Measurements from ENCODE around the gene TNRC18. TPM values are rescaled to one million over a fixed set of nuclear protein-coding genes. Genes with fewer than 3 reads are reported as not detected.
A peak's percentile ranks its signal among the peaks of the same experiment; 100 is the strongest.

Gene TNRC18
- total and polyA plus RNA-seq, 4 donors: 2.3 to 37.1 (median 20.4) TPM

GRCh38 chr7:5408777-5409176 is 14.9 kb downstream of the TNRC18 start:
- WGBS: 80% methylated on average over 4 of the region's 4 CpGs
- Histone ChIP-seq H3K27ac (ENCODE audit: low read depth in 1 of 2, low read length in 2 of 2) (no peak overlapping the region), H3K9ac (ENCODE audit: low read depth in 1 of 2, low read length in 2 of 2) (no peak overlapping the region), H3K36me3 (ENCODE audit: control insufficient read depth in 4 of 4, insufficient read depth in 3 of 4, low read depth in 1 of 4, low read length in 3 of 4) (peaks cover 0 to 3% (median 0%) of the 10 kb centered on the region in 4 donors), H3K27me3 (ENCODE audit: control insufficient read depth in 4 of 4, insufficient read depth in 4 of 4, low read length in 3 of 4) (no peaks in the 10 kb centered on the region), H3K4me1 (ENCODE audit: control insufficient read depth in 4 of 4, insufficient read depth in 4 of 4, low read length in 3 of 4) (peaks cover 0 to 9% (median 4%) of the 10 kb centered on the region in 4 donors), H3K9me3 (ENCODE audit: control insufficient read depth in 4 of 4, low read length in 3 of 4) (no peaks in the 10 kb centered on the region), H3K4me3 (ENCODE audit: low read depth in 1 of 3, low read length in 3 of 3) (no peak overlapping the region)
- TF ChIP-seq REST (IDR thresholded peaks at IDR 0.05) (peak; percentile 50), FOXA2 (IDR thresholded peaks at IDR 0.05) (no peak)
- no peak for DNase-seq (ENCODE audit: low spot score)

- H3K36me3 ChIP-seq (ENCODE audit: control insufficient read depth in 4 of 4, insufficient read depth in 3 of 4, low read depth in 1 of 4, low read length in 3 of 4): peaks cover 0 to 3% (median 2%) of the 10 kb centered on the region in 4 donors
- H3K27ac ChIP-seq (ENCODE audit: low read depth in 1 of 2, low read length in 2 of 2): peak overlapping the region in 1 of 2 donors; percentile 12
- H3K27me3 ChIP-seq (ENCODE audit: control insufficient read depth in 4 of 4, insufficient read depth in 4 of 4, low read length in 3 of 4): no peaks in the 10 kb centered on the region
- no peak for DNase-seq (ENCODE audit: low spot score)
- no peaks in the 10 kb centered on the region for H3K9me3 ChIP-seq (ENCODE audit: control insufficient read depth in 4 of 4, low read length in 3 of 4)
- no peak overlapping the region for H3K9ac ChIP-seq (ENCODE audit: low read depth in 1 of 2, low read length in 2 of 2)
- H3K4me3 ChIP-seq (ENCODE audit: low read depth in 1 of 3, low read length in 3 of 3): no peak overlapping the region
- TF ChIP-seq ATF3 (IDR thresholded peaks at IDR 0.05) (no peak), FOXA2 (IDR thresholded peaks at IDR 0.05) (no peak), HNF4A (conservative IDR thresholded peaks at IDR 0.05) (no peak), TAF1 (conservative IDR thresholded peaks at IDR 0.05) (no peak), YY1 (IDR thresholded peaks at IDR 0.05) (no peak), RXRA (IDR thresholded peaks at IDR 0.05) (no peak), ZBTB33 (IDR thresholded peaks at IDR 0.05) (no peak), CTCF (IDR thresholded peaks at IDR 0.05; ENCODE audit: low read depth, low read length, missing input control) (no peak), JUND (IDR thresholded peaks at IDR 0.05) (no peak), MAX (IDR thresholded peaks at IDR 0.05) (no peak), EGR1 (IDR thresholded peaks at IDR 0.05; ENCODE audit: low read depth in 2 of 2) (no peak), HNF4G (IDR thresholded peaks at IDR 0.05) (no peak), GABPA (IDR thresholded peaks at IDR 0.05 in 1 of 2, conservative IDR thresholded peaks at IDR 0.05 in 1 of 2) (no peak), FOXA1 (IDR thresholded peaks at IDR 0.05) (no peak)
- peaks cover 0 to 9% (median 2%) of the 10 kb centered on the region in 4 donors for H3K4me1 ChIP-seq (ENCODE audit: control insufficient read depth in 4 of 4, insufficient read depth in 4 of 4, low read length in 3 of 4)
- 87% methylated on average over 24 of the region's 24 CpGs for WGBS
These were observed 16.4 kb downstream of the TNRC18 start for GRCh38 chr7:5406957-5407945.

All from liver (tissue), 9 donors.